ENCODE results near the gene ARHGEF3.

ARHGEF3 gene

GRCh38 chr3:56812754-56813652 lies 11.3 kb upstream of the ARHGEF3 start (continued):
- TF ChIP-seq ZNF302 (tag by site-specific recombination; IDR thresholded peaks at IDR 0.05; ENCODE audit: low read depth): no peak
- TF ChIP-seq ZNF416 (tag by site-specific recombination; IDR thresholded peaks at IDR 0.05): no peak
- no peak for TF ChIP-seq ZNF514 (tag by site-specific recombination; IDR thresholded peaks at IDR 0.05)
- 0 out of 2 replicates have a peak, but pooled peaks have one; percentile 36 for TF ChIP-seq SP7 (tag by site-specific recombination; IDR thresholded peaks at IDR 0.05)
- peak; percentile 22 for TF ChIP-seq PRDM6 (tag by site-specific recombination; IDR thresholded peaks at IDR 0.05)
- no peak for TF ChIP-seq ZNF121 (tag by site-specific recombination; IDR thresholded peaks at IDR 0.05)
- TF ChIP-seq ZBTB21 (tag by site-specific recombination; IDR thresholded peaks at IDR 0.05): no peak
- no peak for TF ChIP-seq ZNF658 (tag by site-specific recombination; IDR thresholded peaks at IDR 0.05)
- no peak for TF ChIP-seq ZNF654 (tag by site-specific recombination; IDR thresholded peaks at IDR 0.05; ENCODE audit: low read depth)
- no peak for TF ChIP-seq ZNF518A (tag by site-specific recombination; conservative IDR thresholded peaks at IDR 0.05; ENCODE audit: low read depth)
- TF ChIP-seq ZBTB7A (tag by site-specific recombination; IDR thresholded peaks at IDR 0.05; ENCODE audit: low read depth): no peak
- TF ChIP-seq ZNF629 (tag by site-specific recombination; IDR thresholded peaks at IDR 0.05): 0 out of 2 replicates have a peak, but pooled peaks have one; percentile 28
- no peak for TF ChIP-seq ZNF24 (tag by site-specific recombination; IDR thresholded peaks at IDR 0.05)
- no peak for TF ChIP-seq TRIM28 (IDR thresholded peaks at IDR 0.05; ENCODE audit: borderline replicate concordance, low read length)
- no peak for TF ChIP-seq ZIC2 (tag by site-specific recombination; IDR thresholded peaks at IDR 0.05)
- no peak for TF ChIP-seq PATZ1 (tag by site-specific recombination; IDR thresholded peaks at IDR 0.05)
- TF ChIP-seq ZNF791 (tag by site-specific recombination; IDR thresholded peaks at IDR 0.05): no peak
- TF ChIP-seq ZNF623 (tag by site-specific recombination; IDR thresholded peaks at IDR 0.05): no peak
- peak; percentile 53 for TF ChIP-seq FEZF1 (tag by site-specific recombination; IDR thresholded peaks at IDR 0.05)
- no peak for TF ChIP-seq ZNF2 (tag by site-specific recombination; IDR thresholded peaks at IDR 0.05)
- TF ChIP-seq ZBTB20 (tag by site-specific recombination; IDR thresholded peaks at IDR 0.05): peak; percentile 30; the same call in 1 of the 2 replicates
- TF ChIP-seq OVOL3 (tag by site-specific recombination; IDR thresholded peaks at IDR 0.05): no peak
- no peak for TF ChIP-seq ZNF433 (tag by site-specific recombination; IDR thresholded peaks at IDR 0.05; ENCODE audit: low read depth)
- TF ChIP-seq ZSCAN30 (tag by site-specific recombination; IDR thresholded peaks at IDR 0.05): no peak
- no peak for TF ChIP-seq ZBTB11 (tag by site-specific recombination; conservative IDR thresholded peaks at IDR 0.05; ENCODE audit: low read depth)
- peak; percentile 50; the same call in 1 of the 2 replicates for TF ChIP-seq ZNF366 (tag by site-specific recombination; conservative IDR thresholded peaks at IDR 0.05)

All from HEK293 (cell line).